ENCODE measurements around the gene ZSWIM4. TPM values are rescaled to one million over a fixed set of nuclear protein-coding genes. Genes with fewer than 3 reads are reported as not detected.

Gene ZSWIM4
- total and polyA plus RNA-seq, 2 of the 4 experiments (the other 2 are of a cell fraction) = 2.2 to 6.2 TPM

GRCh38 chr19:13860679-13861391 lies 65.6 kb downstream of the ZSWIM4 start:
- Histone ChIP-seq H3K79me1 (ENCODE audit: low read depth in 1 of 2, low read length in 2 of 2) (peaks cover 5 to 39% of the 10 kb centered on the region in 2 experiments; a peak in 2 of 4 replicates), H3K23ac (ENCODE audit: low read depth, low read length) (peak overlapping the region; percentile 92; the same call in 1 of the 2 replicates), H3K18ac (ENCODE audit: low read depth, low read length) (peak overlapping the region; percentile 86; the same call in 1 of the 2 replicates), H3K4me2 (ENCODE audit: low read depth, low read length) (no peak overlapping the region), H2BK5ac (ENCODE audit: low read depth, low read length, poor library complexity, severe bottlenecking) (peak overlapping the region; percentile 90), H3K27me3 (ENCODE audit: control insufficient read depth, insufficient read depth, low read length) (no peaks in the 10 kb centered on the region), H4K91ac (ENCODE audit: insufficient read depth, low read depth, low read length) (peak overlapping the region; percentile 94), H3K27ac (ENCODE audit: insufficient read depth, low read length) (peak overlapping the region; percentile 95; the same call in 1 of the 2 replicates), H3K9me3 (ENCODE audit: control insufficient read depth, insufficient read depth, low read length) (no peaks in the 10 kb centered on the region), H3K9ac (ENCODE audit: low read depth, low read length) (peak overlapping the region; percentile 73; the same call in 1 of the 2 replicates), H2AK9ac (replicated peaks; ENCODE audit: low read depth, low read length, poor library complexity) (peak overlapping the region; percentile 98), H3K36me3 (ENCODE audit: control insufficient read depth, insufficient read depth, low read length) (no peaks in the 10 kb centered on the region), H4K20me1 (ENCODE audit: insufficient read depth, low read length) (no peaks in the 10 kb centered on the region), H4K5ac (ENCODE audit: low read depth, low read length) (peak overlapping the region; percentile 73), H3K4ac (ENCODE audit: low read depth, low read length) (peak overlapping the region; percentile 96), H2BK120ac (ENCODE audit: low read depth, low read length) (peak overlapping the region; percentile 99), H2AFZ (replicated peaks; ENCODE audit: low read length, poor library complexity) (no peak overlapping the region), H3K4me1 (ENCODE audit: control insufficient read depth, insufficient read depth, low read length) (peaks cover 10% of the 10 kb centered on the region), H2AK5ac (ENCODE audit: low read depth, low read length) (peak overlapping the region; percentile 84), H3K9me1 (ENCODE audit: insufficient read depth, low read length) (peaks cover 4% of the 10 kb centered on the region), H2BK15ac (ENCODE audit: low read depth, low read length) (peak overlapping the region; percentile 93; the same call in 2 of the 3 replicates), H3K14ac (replicated peaks; ENCODE audit: low read depth, low read length) (peak overlapping the region; percentile 97), H3K4me3 (ENCODE audit: insufficient read depth, low read depth, low read length) (no peak overlapping the region), H2BK20ac (ENCODE audit: low read depth, low read length) (peak overlapping the region; percentile 97), H4K8ac (ENCODE audit: low read depth in 2 of 2, low read length in 2 of 2) (peak overlapping the region; percentile 74 to 92), H3K56ac (ENCODE audit: extremely low read depth, insufficient read depth, low read length) (peak overlapping the region; percentile 94)
- ATAC-seq (ENCODE audit: low read depth) (no peak), DNase-seq (no peak)
- 80% methylated on average over 8 of the region's 13 CpGs; no CpG with 5 or more reads in 1 of the 2 experiments for WGBS, 2 experiments (ENCODE audit: extremely low coverage in 2 of 2, insufficient read length in 1 of 2)
- intact Hi-C loops (cut with micrococcal nuclease) (loop anchor here (5.0 kb wide), 1 partner anchor 129 kb away; no protein-coding TSS in a partner anchor), in situ Hi-C loops (cut with MboI; ENCODE audit: low sequenced_read_pairs) (loop anchor here (5.0 to 25.0 kb wide), 3 partner anchors 79 to 574 kb away; no protein-coding TSS in a partner anchor), dilution Hi-C loops (cut with HindIII; ENCODE audit: low sequenced_read_pairs, unreplicated experiment) (no loop called here)
- no TSS peak for BruUV-seq (replicated peaks)
- CTCF ChIA-PET = interaction anchor here (1.0 to 2.5 kb wide), 5 partner anchors 10 to 77 kb away, joined by 3 to 13 read pairs (median 7); no protein-coding TSS in a partner anchor
- POLR2A ChIA-PET (ENCODE audit: unreplicated experiment) = interaction anchor here (1.0 kb wide), 1 partner anchor 19 kb away, joined by 3 read pairs; no protein-coding TSS in a partner anchor
- TF ChIP-seq MXI1 (IDR thresholded peaks at IDR 0.05; ENCODE audit: borderline replicate concordance, low read depth, low read length) (no peak), CTCF (conservative IDR thresholded peaks at IDR 0.05; ENCODE audit: low read depth, low read length) (no peak), RAD21 (IDR thresholded peaks at IDR 0.05; ENCODE audit: low read length) (no peak), FOS (IDR thresholded peaks at IDR 0.05; ENCODE audit: low read depth, low read length) (no peak), NFE2L2 (IDR thresholded peaks at IDR 0.05; ENCODE audit: low read depth, low read length) (no peak), RCOR1 (IDR thresholded peaks at IDR 0.05; ENCODE audit: insufficient replicate concordance, low read length) (no peak), CEBPB (IDR thresholded peaks at IDR 0.05; ENCODE audit: low read depth, low read length) (no peak), ELK1 (IDR thresholded peaks at IDR 0.05; ENCODE audit: borderline replicate concordance, low read depth, low read length) (no peak), MAZ (IDR thresholded peaks at IDR 0.05; ENCODE audit: borderline replicate concordance, low read depth, low read length) (no peak), RFX5 (IDR thresholded peaks at IDR 0.05; ENCODE audit: low read depth, low read length) (no peak), USF2 (IDR thresholded peaks at IDR 0.05; ENCODE audit: low read depth, low read length) (no peak), SMC3 (IDR thresholded peaks at IDR 0.05; ENCODE audit: low read depth, low read length) (no peak), CHD1 (IDR thresholded peaks at IDR 0.05; ENCODE audit: low read depth, low read length) (no peak)
